Loucy (cell line): ENCODE measurements around the gene SNAI1.

Source experiments
- EZH2phosphoT487 ChIP-seq: fragments of 200-600 bp; IDR thresholded peaks from 2 replicates; pipeline ENCODE4 v1.6.1; 2018; ENCODE audit warnings: antibody characterized with exemption, mild to moderate bottlenecking, moderate library complexity, borderline replicate concordance
- TF ChIP-seq, protein P1 (sequence below): fragments of 200-600 bp; sonication (generic); conservative IDR thresholded peaks from 2 replicates; pipeline ENCODE4 v1.5.1; 2014; ENCODE audit warnings: mild to moderate bottlenecking, antibody characterized with exemption, low read length

DNA sequence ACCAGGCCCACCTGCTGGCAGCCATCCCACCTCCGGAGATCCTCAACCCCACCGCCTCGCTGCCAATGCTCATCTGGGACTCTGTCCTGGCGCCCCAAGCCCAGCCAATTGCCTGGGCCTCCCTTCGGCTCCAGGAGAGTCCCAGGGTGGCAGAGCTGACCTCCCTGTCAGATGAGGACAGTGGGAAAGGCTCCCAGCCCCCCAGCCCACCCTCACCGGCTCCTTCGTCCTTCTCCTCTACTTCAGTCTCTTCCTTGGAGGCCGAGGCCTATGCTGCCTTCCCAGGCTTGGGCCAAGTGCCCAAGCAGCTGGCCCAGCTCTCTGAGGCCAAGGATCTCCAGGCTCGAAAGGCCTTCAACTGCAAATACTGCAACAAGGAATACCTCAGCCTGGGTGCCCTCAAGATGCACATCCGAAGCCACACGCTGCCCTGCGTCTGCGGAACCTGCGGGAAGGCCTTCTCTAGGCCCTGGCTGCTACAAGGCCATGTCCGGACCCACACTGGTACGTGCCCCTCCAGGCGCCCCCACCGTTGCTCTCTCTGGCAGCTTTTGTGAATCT, 1.1 kb downstream of the SNAI1 start:
- TF ChIP-seq, protein P1, sequence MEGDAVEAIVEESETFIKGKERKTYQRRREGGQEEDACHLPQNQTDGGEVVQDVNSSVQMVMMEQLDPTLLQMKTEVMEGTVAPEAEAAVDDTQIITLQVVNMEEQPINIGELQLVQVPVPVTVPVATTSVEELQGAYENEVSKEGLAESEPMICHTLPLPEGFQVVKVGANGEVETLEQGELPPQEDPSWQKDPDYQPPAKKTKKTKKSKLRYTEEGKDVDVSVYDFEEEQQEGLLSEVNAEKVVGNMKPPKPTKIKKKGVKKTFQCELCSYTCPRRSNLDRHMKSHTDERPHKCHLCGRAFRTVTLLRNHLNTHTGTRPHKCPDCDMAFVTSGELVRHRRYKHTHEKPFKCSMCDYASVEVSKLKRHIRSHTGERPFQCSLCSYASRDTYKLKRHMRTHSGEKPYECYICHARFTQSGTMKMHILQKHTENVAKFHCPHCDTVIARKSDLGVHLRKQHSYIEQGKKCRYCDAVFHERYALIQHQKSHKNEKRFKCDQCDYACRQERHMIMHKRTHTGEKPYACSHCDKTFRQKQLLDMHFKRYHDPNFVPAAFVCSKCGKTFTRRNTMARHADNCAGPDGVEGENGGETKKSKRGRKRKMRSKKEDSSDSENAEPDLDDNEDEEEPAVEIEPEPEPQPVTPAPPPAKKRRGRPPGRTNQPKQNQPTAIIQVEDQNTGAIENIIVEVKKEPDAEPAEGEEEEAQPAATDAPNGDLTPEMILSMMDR, result no peak
- no peak for TF ChIP-seq EZH2phosphoT487
